Measurements from ENCODE around the gene EVI5.

EVI5 gene

GRCh38 chr1:92511541-92511940, 273.4 kb downstream of the EVI5 start:
- no peak for DNase-seq (ENCODE audit: low read depth)

GRCh38 chr1:92509619-92510018, 275.3 kb downstream of the EVI5 start:
- no peak for DNase-seq (ENCODE audit: low read depth)

- DNase-seq (ENCODE audit: low read depth) = no peak
Observed at GRCh38 chr1:92505015-92505692, 279.8 kb downstream of the EVI5 start.

- no peak for DNase-seq (ENCODE audit: low read depth)
Observed at GRCh38 chr1:92504291-92505014, 280.5 kb downstream of the EVI5 start.

- no peak for DNase-seq (ENCODE audit: low read depth)
Observed at GRCh38 chr1:92503926-92504285, 281.0 kb downstream of the EVI5 start.

- no peak for DNase-seq (ENCODE audit: low read depth)
Observed at GRCh38 chr1:92503043-92503925, 281.6 kb downstream of the EVI5 start.

GRCh38 chr1:92502247-92502646, 282.7 kb downstream of the EVI5 start:
- DNase-seq (ENCODE audit: low read depth) = no peak

- DNase-seq (ENCODE audit: low read depth) = no peak
Observed at GRCh38 chr1:92500552-92500951, 284.4 kb downstream of the EVI5 start.

GRCh38 chr1:92495392-92496063, 289.4 kb downstream of the EVI5 start:
- no peak for DNase-seq (ENCODE audit: low read depth)

GRCh38 chr1:92494485-92495141, 290.3 kb downstream of the EVI5 start:
- DNase-seq (ENCODE audit: low read depth) = no peak

- DNase-seq (ENCODE audit: low read depth) = no peak
Observed at GRCh38 chr1:92493139-92493538, 291.8 kb downstream of the EVI5 start.

GRCh38 chr1:92488832-92489231, 296.1 kb downstream of the EVI5 start:
- DNase-seq (ENCODE audit: low read depth) = no peak

- no peak for DNase-seq (ENCODE audit: low read depth)
Observed at GRCh38 chr1:92488416-92488815, 296.5 kb downstream of the EVI5 start.

- DNase-seq (ENCODE audit: low read depth) = no peak
Observed at GRCh38 chr1:92487078-92487605, 297.8 kb downstream of the EVI5 start.

- DNase-seq (ENCODE audit: low read depth) = peak; percentile 58
Observed at GRCh38 chr1:92486251-92487077, 298.4 kb downstream of the EVI5 start, which contains the start of gene GFI1. TSS of gene GFI1 (minus strand) at chr1:92486925. CDS start at chr1:92483487, 3,438 bp downstream.

GRCh38 chr1:92485381-92486250, 299.3 kb downstream of the EVI5 start:
- DNase-seq (ENCODE audit: low read depth) = peak; percentile 77

- DNase-seq (ENCODE audit: low read depth) = peak; percentile 64
Observed at GRCh38 chr1:92484472-92485380, 300.2 kb downstream of the EVI5 start.

Data from activated gamma-delta T cell treated with anti-CD3 and anti-CD28 coated beads, Interleukin-2, amount 50 U/mL, for 16 hours (primary cell).